NCI-H748 (cell line): ENCODE measurements around the gene SLC35E2B.
A peak's percentile ranks its signal among the peaks of the same experiment; 100 is the strongest.
"Not testable (repeated sequence)": the region's sequence is repeated elsewhere in the genome, so short reads cannot be mapped to it uniquely, and the experiment has no call there.

Experiments used
- DNase-seq: peaks from one replicate; lab custom pipeline; 2025; ENCODE audit not compliant: unreplicated experiment; lab: John Stamatoyannopoulos, UW

The SLC35E2B gene

DNA sequence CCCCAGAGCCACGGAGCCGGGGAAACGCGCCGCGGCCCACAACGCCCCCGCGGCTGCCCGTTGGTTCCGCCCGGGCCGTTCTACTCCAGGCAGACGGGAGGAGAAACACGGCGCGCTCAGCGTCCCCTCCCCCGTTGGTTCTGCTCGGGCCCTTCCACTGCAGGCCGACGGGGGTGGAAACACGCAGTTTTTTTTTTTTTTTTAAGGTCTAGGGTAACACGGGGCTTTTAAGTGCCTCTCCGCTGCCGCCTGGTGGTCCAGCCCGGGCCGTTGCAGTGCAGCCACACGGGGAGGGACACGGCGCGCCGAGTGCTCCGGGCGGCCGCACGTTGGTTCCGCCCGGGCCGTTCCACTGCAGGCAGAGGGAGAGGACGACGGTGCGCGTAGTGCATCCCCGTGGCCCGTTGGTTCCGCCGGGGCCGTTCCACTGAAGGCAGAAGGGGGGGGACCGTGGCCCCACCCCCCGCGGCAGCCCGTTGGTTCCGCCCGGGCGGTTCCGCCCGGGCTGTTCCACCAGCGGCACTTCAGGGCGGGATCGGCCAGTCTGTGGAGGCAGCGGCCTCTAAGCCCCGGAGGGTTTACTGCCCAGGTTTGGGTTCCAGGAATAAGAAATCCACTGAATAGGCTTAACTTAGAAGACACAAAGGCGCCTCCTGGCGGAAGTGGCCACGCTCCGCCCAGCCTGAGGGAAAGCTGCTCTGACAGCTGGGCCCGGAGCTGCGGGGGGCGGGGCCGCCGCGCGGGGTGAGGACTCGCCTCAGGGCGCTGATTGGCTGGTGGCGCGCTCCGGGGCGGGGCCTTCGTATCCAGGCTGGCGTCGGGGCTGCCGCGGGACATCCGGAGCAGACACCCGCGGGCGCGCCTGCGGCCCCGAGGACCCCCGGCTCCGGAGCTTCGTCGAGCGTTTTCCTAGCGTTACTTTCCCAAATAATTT lies at the start of gene SLC35E2B:
Gene SLC35E2B (minus strand): TSS at position 82 of the 934 bp plus-strand sequence. CDS start 16,096 bp downstream, outside the sequence.
- peak; percentile 89 for DNase-seq

DNA sequence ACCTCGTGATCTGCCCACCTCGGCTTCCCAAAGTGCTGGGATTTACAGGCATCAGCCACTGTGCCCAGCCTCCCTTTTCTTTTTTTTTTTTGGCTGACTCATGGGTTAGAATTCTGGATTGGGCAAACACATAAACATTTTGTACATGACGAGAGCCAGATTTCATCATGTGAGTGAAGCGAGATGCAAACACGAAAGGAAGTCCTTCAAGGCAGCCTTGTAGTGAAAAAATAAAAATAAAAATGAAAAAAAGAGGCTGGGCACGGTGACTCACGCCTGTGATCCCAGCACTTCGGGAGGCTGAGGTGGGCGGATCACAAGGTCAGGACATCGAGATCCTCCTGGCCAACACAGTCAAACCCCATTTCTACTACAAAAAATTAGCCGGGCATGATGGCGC lies 48.4 kb upstream of the SLC35E2B start:
- not testable (repeated sequence) for DNase-seq

DNA sequence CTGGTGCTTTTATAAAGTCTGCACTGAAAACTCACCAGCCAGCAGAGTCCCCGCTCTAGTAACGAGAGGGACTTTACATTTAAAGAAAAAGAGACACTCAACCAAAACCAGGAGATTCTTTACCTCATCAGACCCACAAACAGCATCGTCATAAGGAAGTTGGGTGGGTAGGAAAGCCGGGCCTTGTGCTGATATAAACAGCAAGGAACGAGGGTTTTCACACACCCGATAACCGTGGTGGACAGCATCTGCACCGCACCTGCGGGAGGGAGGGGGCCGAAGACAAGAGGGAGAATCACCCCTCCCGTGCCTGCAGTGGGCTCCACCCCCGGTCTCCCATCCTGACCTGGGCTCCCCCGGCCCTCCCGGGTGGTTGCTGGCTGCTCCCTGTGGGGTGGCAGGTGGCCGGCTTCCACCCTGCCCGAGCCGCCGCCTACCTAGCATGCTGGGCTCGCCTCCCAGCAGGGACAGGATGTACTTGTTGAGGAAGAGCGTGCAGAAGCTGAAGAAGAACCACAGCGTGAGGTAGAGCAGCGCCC lies 46.3 kb upstream of the SLC35E2B start:
- DNase-seq: not testable (repeated sequence)

DNA sequence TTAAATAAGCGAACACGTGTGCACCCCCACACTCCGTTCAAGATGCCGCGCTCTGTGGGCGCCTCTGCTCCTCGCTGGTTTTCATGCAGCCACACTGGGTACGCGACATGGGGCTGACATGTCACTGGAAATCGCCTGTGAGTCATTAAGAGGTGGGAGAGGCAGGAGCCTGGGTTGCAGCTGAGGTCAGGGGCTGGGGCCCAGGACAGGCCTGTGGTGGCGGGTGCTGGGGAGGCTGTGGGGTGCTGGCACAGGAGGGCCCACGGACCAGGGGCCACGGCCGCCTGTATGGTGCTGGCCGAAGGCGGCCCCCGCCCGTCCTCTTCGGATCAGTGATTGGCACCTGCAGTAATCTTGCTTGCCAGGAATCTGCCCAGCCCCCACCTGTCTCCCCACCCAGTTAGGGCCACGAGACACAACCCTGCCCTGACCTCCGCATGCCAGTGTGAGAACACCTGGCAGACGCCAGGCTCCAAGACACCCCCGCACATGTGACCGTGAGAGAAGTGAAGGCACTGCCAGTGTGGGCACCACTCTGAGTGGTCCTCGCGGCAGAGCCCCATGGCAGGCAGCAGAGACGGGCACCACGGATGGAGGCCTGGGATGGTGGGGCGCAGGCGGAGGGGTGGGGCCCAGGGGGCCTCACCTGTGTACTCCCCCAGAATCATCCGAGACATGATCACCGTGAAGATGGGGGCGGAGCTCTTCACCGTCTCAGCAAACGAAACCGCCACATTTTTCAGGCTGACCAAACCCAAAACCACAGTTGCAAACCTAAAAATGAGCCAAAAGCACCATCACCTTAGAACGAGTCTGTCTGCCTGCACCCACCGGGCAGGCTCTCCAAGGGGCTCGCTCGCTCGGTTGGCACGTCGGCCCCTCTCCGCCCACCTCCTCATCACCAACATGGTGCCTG lies 45.3 kb upstream of the SLC35E2B start:
- not testable (repeated sequence) for DNase-seq

DNA sequence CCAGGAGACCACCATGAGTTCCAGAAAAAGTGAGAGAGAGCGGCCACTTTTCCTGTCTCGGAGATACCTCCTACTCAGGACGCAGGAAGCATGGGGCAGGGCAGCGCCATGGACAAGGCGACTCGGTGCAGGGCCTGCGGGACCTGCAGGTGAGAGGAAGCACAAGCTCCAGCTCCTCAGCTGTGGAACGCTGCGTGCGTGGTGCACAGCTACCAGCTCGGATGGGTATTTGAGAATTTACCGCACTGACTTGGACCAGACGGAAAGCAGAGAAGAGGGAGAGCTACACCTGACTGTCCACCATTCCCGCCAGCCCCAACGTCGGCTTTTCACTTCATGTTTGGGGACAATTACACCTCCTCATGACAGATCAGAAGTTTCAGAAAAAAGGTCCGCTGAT lies 39.8 kb upstream of the SLC35E2B start:
- DNase-seq: no peak

DNA sequence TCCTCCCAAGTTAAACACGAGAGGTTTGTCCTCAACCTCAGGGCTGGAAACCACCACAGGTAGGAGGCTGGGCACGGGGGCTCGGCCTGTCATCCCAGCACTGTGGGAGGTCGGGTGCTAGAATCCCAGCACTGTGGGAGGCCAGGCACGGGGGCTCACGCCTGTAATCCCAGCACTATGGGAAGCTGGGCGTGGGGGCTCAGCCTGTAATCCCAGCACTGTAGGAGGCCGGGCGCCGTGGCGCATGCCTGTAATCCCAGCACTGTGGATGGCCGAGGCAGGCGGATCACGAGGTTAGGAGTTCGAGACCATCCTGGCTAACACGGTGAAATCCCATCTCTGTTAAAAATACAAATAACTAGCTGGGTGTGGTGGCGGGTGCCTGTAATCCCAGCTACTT lies 38.3 kb upstream of the SLC35E2B start:
- no peak for DNase-seq

DNA sequence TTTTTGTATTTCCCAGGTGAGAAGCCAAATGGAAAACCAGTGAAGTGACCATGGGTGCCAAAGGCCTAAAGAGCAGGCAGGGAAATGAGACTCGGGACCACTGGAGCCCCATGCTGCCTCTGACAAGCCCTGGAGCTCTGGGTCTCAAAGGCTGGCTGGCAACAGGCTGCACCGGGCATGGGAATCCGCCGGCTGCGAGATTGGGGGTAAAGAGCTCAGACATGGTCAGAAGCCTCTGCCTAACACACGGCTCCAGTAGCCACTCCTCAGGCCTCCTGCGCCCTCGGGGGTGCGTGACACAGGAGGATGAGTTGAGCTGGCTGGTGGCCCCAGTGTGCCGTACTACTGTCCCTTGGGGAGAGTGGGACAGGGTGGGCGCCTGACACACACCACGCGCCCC lies 37.6 kb upstream of the SLC35E2B start:
- not testable (repeated sequence) for DNase-seq

DNA sequence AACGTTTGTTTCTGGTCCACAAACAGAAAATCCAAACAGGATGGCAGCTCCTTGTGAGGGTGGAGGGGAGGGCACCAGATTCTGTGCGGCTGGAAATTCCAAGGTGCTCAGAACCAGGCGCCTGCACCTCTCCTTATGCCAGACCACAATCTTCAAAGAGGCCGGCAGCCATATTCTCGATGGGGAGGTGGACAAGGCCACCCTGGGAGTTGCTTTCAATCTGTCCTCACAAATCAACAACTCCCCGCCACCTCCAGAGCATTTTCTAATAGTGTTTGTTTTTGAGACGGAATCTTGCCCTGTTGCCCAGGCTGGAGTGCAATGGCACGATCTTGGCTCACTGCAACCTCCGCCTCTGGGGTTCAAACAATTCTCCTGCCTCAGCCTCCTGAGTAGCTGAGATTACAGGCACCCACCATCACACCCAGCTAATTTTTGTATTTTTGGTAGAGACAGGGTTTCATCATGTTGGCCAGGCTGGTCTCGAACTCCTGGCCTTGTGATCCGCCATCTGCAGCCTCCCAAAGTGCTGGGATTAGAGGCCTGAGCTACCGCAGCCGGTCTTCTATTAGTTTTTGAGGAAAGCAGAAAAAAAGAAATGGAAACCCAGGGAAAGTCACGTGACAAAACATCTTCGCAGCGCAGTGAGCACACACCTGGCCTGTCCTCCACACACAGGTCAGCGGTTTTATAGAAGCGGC lies 36.7 kb upstream of the SLC35E2B start:
- not testable (repeated sequence) for DNase-seq

DNA sequence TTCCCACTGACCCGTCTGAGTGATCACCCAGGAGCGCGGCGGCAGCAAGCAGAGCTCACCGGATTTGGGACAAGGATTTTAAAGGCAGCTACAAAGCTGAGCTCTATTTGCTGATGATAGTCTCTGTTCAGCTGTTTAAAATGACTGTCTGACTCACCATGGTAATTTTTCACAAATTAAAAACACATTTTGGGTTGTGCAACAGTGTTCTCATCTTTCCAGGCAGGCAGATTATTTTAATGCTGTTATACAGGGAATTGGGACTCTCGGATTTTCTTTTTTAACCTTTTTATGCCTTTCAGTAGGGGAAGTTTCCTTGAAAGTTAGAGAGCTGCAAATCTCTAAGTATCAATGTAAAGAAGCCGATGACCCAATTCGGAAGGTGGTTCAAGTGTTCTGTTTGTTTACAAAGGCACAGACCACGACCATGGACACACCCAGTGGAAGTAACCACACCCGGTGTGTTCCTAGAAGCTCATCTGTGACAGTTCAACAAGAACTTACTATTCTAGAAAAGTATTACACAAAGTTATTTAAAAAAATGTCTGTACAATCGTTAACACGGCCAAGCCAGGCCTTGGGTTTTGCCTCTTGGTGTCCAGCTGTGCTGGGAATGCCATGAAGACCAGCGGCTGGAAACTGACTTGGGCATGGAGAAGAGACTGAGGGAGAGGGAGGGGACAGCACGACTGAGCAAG lies 35.9 kb upstream of the SLC35E2B start:
- not testable (repeated sequence) for DNase-seq

DNA sequence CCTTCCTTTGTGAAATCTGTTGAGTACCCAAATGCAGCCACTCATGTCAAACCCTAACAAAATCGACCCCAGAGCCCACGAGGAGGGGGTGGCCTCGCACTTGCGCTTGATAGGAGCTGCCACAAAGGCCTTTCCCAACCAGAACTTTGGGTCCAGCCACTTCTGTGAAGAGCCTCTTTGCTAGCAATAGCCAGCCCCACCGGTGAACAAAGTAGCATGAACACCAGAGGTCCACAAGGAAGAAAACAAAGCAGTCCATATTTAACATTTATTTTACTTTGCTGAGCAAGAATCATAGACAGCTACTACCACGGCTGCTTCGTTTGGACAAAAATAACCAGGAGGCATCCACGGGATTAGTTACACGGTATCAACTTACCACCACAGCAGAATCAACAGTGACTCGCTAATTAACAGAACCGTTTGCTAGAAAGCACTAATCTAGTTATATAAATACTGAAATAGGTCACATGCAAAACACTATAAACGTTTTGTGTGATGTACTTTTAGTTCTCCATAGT lies 34.6 kb upstream of the SLC35E2B start:
- DNase-seq: not testable (repeated sequence)

DNA sequence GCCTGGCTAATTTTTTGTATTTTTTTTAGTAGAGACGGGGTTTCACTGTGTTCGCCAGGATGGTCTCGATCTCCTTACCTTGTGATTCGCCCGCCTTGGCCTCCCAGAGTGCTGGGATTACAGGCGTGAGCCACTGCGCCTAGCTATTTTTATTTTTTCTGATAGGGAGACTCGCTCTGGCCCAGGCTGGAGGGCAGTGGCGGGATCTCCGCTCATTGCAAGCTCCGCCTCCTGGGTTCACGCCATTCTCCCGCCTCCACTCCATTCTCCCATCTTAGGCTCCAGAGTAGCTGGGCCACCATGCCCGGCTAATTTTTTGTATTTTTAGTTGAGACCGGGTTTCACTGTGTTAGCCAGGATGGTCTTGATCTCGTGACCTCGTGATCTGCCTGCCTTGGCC lies 33.5 kb upstream of the SLC35E2B start:
- DNase-seq: not testable (repeated sequence)

DNA sequence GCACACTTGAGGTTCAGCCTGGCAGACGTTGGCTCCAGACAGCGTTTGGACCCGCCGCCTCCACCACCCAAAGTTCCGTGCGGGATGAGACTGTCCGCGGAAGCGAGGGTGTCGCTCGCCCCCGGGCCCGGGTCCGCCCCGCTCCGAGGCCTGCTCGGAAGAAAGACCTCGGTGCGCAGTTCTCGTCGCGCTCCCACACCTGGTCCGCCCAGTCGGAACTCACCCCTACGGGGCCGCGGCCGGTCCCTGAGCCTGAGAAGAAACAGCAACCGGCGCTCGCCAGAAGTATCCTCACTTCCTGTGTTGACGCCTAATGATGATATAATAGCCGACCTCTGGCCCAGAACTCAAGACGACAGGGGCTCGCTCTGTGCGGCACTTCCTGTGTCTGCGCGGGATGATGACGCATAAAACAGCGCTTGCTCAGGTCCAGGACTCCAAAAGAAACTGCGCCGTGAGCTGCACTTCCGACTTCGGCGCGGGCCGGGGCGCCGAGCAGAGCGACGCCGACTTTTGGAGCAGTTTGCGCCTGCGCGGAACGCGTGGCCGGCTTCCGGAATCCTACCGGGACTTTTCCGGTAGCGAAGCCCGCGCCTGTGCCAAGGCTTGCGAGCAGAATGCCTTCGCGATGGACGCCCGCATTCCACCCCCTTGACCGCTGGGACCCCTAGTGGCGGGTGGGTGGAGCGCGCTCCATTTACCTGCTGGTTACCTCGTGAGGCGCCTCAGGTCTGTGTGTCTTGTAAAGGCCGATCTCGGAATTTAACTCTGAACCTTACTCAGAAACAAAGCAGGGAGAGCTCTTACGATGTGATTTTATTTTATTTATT lies 31.7 kb upstream of the SLC35E2B start, which contains the start of gene CDK11A:
Gene CDK11A (minus strand): TSS at position 323 of the 830 bp plus-strand sequence. CDS start 1,539 bp downstream, outside the sequence.
- DNase-seq: peak; percentile 98

DNA sequence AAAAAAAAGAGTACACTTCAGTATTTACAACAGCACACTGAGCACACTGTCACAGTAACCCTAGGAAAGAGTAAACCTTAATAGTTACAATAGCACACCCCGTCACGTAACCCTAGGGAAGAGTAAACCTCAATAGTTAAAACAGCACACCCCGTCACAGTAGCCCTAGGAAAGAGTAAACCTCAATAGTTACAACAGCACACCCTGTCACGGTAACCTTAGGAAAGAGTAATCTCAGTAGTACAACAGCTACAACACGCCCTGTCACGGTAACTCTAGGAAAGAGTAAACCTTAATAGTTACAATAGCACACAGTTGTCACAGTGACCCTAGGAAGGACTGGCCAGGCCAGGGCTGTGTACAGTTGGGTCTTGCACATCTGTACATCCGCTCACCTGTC lies 28.6 kb upstream of the SLC35E2B start:
- no peak for DNase-seq

DNA sequence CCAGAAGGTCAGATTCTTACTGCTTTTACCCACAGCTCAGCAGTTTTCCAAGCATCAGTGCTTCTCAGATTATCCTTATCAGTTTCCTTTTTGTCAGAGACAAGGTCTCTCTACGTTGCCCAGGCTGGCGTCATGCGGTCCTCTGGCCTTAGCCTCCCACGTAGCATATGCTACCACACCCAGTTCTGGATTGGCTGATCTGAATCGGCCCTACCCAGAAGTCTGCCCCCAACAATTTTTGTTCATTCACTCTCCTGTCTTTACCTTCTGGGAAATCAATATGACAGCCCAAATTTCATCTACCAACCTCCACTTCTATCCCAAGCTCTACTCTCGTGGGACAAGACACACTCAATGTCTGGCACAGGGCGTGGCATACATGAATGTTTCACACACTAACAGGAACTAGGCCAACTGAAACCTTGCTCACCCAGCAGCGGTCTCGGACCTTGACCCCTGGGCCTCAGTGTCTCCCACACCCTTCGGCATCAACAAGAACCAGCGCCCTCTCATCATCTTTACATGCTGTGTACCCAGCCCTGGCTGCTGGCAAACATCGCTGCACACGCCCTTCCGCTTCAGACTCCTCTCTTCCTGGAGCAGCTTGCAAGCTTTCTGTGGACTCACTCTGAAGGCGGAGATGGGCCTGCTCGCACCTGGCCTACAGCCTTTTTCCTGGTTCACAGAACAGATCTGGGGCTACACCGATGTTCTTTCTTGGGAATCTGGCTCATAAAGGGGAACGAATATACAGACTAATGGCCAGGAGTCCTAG lies 22.7 kb upstream of the SLC35E2B start:
- DNase-seq: not testable (repeated sequence)

DNA sequence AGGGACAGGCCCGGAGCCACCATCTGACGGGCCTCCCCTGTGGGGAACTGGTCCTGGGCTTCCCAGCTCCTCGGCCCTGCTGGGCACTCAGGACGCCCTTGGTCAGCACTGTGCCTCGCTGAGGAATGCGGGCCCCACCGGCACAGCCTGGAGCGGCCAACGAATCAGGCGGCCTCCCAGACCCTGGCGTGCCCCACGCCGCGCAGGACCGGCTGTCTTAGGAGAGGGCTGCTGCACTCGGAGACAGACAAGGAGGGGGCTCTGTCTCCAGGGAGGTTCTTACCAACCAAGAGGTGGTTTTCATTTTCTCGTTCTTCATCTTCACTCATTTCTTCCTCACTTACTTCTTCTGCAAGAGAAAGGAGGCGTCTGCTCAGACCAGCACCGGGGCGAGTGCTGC lies 15.3 kb upstream of the SLC35E2B start:
- not testable (repeated sequence) for DNase-seq

DNA sequence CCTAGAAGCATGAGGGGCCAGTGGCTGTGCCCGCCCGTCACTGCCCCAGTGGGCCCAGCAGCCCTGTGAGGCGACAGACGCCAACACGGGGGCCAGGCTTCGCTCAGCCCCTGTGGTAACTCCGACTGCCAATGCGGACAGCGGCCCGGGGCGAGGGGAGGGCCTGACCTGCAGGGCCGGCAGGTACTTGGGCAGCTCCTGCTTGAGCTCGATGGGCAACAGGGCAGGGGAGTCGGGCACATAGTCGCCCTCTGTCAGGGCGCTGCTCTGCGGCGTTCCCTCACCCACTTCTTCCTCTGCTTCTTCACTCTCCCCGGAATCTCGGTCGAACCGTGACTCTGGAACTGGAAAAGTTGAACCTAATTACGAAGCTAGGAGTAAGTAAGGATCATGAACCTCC lies 14.6 kb upstream of the SLC35E2B start:
- not testable (repeated sequence) for DNase-seq

DNA sequence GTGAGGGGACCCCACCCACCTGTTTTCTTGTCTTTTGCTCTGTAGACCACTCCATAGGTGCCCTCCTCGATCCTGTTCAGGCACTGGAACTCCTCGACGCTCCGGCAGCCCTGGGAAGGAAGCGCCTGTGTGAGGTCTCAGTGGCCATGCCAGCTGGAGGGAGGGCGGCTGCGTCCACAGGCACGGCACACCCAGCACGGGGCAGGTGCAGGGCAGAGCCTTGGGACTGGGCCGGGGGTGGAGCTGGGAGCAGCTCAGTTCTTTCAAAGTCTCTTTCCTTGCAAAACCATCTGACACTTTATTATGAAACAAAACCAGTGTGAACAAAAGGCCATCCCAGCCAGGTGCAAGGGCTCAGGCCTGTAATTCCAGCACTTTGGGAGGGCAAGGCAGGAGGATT lies 13.0 kb upstream of the SLC35E2B start:
- not testable (repeated sequence) for DNase-seq
